ENCODE results near the gene KHDC4. TPM values are rescaled to one million over a fixed set of nuclear protein-coding genes. Genes with fewer than 3 reads are reported as not detected.

Gene KHDC4
- total RNA-seq, 1 experiment from 2014 or later: 57.7 TPM

- WGBS (ENCODE audit: extremely low coverage, insufficient read length, low lambda C conversion rate): no CpG with 5 or more reads among the region's 2 CpGs
- H3K36me3 Mint-ChIP-seq (ENCODE audit: insufficient read depth in 1 of 3, low read depth in 3 of 3): peaks cover 19 to 52% (median 51%) of the 10 kb centered on the region in 3 experiments; a peak in 6 of 7 replicates
- no peak overlapping the region for H4K8ac ChIP-seq (replicated peaks; ENCODE audit: insufficient read length, low read depth, low read length)
- H3K4me1 ChIP-seq (ENCODE audit: insufficient read depth, low read length): no peaks in the 10 kb centered on the region
- no peak overlapping the region for H3K9ac ChIP-seq (ENCODE audit: extremely low read depth, insufficient read length, low read length)
- no peak overlapping the region for H2BK20ac ChIP-seq (ENCODE audit: low read depth, low read length, poor library complexity, severe bottlenecking)
- no peaks in the 10 kb centered on the region for H3K9me3 ChIP-seq (ENCODE audit: control insufficient read depth, low read depth, low read length)
- no peak for DNase-seq
- H3K4me2 ChIP-seq (ENCODE audit: insufficient read depth, insufficient read length, low read length): no peak overlapping the region
- no peak overlapping the region for H3K18ac ChIP-seq (ENCODE audit: insufficient read length, low read depth, low read length)
- H3K23me2 ChIP-seq (ENCODE audit: insufficient read length, low read depth, low read length, poor library complexity, severe bottlenecking): no peaks in the 10 kb centered on the region
- H3K56ac ChIP-seq (ENCODE audit: insufficient read length, low read depth, low read length): no peak overlapping the region
- no peak overlapping the region for H3K14ac ChIP-seq (ENCODE audit: insufficient read depth, low read length)
- no peaks in the 10 kb centered on the region for H3K27me3 Mint-ChIP-seq (ENCODE audit: low read depth)
- no peak overlapping the region for H2BK120ac ChIP-seq (ENCODE audit: low read depth, low read length, poor library complexity, severe bottlenecking)
- H2AK5ac ChIP-seq (ENCODE audit: insufficient read length, low read length): no peak overlapping the region
- H2BK5ac ChIP-seq (ENCODE audit: insufficient read length, low read length): no peak overlapping the region
- H3K9me3 Mint-ChIP-seq: no peaks in the 10 kb centered on the region
- TF ChIP-seq CTCF (conservative IDR thresholded peaks at IDR 0.05): no peak
- H2BK15ac ChIP-seq (ENCODE audit: low read depth, low read length): no peak overlapping the region
- no peak overlapping the region for H3K23ac ChIP-seq (ENCODE audit: insufficient read length, low read depth, low read length)
- H4K91ac ChIP-seq (ENCODE audit: insufficient read length, low read depth, low read length): no peak overlapping the region
- no peak overlapping the region for H3K4ac ChIP-seq (ENCODE audit: low read depth, low read length)
- no peak overlapping the region for H2BK12ac ChIP-seq (ENCODE audit: insufficient read length, low read depth, low read length)
- H3K27ac ChIP-seq (ENCODE audit: insufficient read length, low read depth, low read length): no peak overlapping the region
- no peaks in the 10 kb centered on the region for H3K27me3 ChIP-seq (ENCODE audit: insufficient read depth, low read length)
- H3K4me1 Mint-ChIP-seq: no peaks in the 10 kb centered on the region
- H3K4me3 Mint-ChIP-seq: no peak overlapping the region
- H4K20me1 ChIP-seq (ENCODE audit: control insufficient read depth, insufficient read depth, insufficient read length): no peaks in the 10 kb centered on the region
- no peaks in the 10 kb centered on the region for H3K79me1 ChIP-seq (ENCODE audit: insufficient read depth, low read depth, low read length, poor library complexity, severe bottlenecking)
- no peak overlapping the region for H4K5ac ChIP-seq (ENCODE audit: insufficient read length, low read depth, low read length)
- no peak overlapping the region for H3T11ph ChIP-seq (ENCODE audit: low read length)
- no peaks in the 10 kb centered on the region for H3K79me2 ChIP-seq (ENCODE audit: insufficient read depth, low read length)
- no peak overlapping the region for H3K27ac Mint-ChIP-seq
- H2AFZ ChIP-seq (ENCODE audit: low read length): no peak overlapping the region
Measured at GRCh38 chr1:155898888-155899287, 35.3 kb downstream of the KHDC4 start.

Data from H9 (cell line).